ENCODE data around the gene PICALM. TPM values are rescaled to one million over a fixed set of nuclear protein-coding genes. Genes with fewer than 3 reads are reported as not detected.

Gene PICALM
- polyA plus RNA-seq, 4 donors = 226 to 285 (median 254) TPM

DNA sequence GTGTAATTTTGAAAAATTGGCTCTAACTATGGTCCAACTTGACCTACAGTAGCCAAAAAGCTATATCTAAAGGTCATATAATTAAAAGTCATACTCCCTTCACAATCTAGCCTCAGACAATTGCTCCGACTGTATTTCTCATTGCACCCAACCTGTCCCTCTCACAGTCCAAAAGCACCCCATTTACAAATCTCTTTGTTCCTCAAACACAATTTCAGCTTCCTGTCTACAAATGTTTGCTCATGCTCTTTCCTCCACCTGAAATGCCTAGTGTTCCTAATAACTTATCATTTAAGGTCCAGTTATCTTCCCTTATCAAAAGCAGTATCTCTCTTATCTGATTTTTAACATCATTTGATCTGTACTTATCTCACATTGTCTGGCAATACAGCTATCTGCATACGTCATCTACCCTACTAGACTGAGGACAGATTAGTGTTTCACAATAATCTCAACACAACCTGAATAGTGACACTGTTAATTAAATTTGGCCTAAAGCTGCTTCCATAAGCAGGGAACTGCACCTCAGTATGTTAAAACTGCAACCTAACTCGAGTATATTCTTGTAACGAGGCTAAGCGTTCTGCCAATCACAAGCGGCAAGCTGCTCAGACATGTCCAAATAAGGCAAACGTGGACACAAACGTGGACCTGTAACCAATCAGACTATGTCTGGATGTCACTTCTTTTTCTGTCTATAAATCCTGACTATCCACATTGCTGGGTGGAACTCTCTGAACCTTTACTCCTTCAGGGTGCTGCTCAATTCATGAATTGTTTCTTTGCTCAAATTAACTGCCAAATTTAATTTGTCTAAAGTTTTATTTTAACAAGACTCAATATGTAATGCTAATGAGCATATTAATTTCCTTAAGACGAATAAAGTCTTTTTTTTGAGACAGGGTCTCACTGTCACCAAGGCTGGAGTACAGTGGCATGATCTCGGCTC lies 15.9 kb downstream of the PICALM start:
- no peak for DNase-seq (ENCODE audit: low read depth in 4 of 4, low spot score in 2 of 4)

DNA sequence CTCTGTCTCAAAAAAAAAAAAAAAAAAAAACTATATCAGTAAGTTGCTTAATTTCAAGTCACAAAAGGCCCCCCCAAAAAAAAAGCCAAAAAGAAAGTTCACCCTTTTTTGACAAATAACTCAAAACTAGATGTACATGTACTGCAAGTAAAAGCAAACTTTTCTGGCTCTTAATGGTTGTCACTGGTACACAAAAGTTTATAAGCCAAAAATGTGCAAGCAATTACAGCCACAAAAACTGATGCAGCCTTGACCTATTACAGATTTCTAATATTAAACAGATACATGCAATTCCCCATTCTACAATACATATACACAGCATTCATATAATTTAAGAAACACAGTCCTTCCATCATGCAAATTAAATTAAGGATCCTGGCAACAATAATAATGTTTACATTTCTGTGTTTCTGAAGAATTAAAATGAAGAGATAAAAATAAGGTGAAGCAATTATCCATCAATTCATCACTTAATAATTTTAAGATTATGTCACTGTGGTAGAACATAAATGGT lies 18.6 kb downstream of the PICALM start:
- no peak for DNase-seq (ENCODE audit: low read depth in 4 of 4, low spot score in 2 of 4)

DNA sequence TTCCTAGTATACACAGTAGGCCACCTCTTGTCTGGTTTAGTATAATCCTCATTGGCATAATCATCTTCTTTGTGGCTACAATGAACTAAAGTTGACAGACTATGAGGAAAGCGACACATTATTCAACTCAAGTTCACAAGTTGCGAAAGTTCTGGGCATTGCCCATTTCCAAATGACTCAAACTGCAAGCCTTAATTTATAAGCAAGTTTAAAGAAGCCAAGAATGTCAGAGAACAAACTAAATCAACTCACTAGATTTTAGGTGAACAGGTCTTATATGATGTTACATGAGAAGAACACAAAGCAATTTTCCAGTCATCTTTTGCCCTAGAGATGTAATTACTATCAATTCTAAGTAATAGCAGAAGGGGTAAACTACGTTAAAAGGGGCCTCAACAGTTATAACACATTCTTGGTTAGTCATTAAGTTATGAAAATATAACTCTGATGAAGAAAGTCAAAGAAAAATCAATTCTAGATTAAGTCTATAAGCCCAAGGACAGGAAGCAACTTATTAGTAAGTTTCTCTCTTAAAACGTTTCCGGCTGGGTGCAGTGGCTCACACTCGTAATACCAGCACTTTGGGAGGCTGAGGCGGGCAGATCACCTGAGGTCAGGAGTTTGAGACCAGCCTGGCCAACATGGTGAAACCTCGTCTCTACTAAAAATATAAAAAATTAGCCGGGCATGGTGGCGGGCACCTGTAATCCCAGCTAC lies 21.5 kb downstream of the PICALM start:
- DNase-seq (ENCODE audit: low read depth in 4 of 4, low spot score in 2 of 4) = no peak

DNA sequence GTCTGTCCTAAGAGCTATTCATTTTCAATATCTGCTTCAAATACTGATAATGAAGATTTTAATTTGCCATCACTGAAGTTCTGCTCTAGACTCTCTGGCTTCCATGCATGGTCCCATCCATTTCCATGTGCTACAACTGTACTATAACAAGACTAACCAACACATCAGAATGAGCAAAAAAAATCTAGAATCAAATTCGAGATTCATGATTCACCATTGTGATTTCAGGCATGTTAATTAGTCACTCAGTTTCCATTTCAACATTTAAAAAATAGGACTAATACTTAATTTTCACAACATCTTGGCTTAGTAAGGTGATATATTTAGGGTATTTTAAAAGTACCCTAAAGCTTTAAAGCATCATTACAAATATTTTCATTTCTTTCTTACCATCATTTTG lies 22.8 kb downstream of the PICALM start:
- no peak for DNase-seq (ENCODE audit: low read depth in 4 of 4, low spot score in 2 of 4)

DNA sequence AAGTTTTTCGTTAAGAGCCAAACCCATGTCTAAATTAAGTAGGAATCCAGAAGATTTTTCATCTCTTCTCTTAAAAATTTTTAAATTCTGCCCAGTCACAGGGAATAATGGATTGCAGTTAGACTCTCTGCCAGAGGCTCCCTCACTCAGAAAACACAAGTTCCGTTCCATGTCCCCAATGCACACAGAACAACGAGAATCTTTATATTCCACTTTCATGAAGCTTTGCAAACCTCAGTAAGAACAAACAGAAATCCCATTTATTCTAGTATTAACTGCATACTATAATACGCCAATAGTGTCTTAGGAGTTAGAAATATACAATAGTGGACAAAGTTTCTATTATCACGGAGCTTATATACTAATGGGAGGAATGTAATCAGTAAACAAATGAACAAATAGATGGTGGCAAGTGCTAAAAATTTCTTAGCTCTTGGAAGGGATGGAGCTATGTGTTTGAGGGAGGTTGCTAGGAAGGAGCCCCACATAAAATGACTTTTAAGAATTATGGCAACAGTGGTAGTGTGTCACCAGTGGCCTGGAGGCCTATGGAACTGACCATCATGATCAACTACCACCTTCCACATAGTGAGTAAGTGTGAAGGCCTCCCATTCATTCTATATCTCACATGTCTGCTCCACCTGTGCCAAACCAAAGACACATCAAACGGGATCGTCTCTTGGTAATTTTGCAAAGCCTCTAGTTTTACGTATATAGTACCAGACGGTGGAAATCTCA lies 24.9 kb downstream of the PICALM start:
- no peak for DNase-seq (ENCODE audit: low read depth in 4 of 4, low spot score in 2 of 4)

DNA sequence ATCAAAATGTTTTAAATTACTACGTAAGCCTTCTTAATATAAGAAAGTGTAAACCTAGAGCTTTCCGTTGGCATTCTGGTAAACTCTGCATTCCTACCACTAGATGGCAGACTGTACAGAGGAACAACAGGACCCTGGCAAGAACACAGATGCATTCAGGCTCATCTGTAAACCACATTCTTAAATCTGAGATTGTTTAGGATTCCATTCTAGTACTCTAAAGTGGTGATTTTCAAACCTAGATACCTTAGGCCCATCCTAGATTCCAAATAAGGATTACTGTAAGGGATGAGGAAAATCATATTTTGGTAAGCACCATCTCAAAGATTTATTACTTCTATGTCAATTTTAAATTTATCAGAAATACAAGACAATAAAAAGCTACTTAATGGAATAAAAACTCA lies 26.9 kb downstream of the PICALM start:
- peak; percentile 76 to 89 (median 82) for DNase-seq (ENCODE audit: low read depth in 4 of 4, low spot score in 2 of 4)

DNA sequence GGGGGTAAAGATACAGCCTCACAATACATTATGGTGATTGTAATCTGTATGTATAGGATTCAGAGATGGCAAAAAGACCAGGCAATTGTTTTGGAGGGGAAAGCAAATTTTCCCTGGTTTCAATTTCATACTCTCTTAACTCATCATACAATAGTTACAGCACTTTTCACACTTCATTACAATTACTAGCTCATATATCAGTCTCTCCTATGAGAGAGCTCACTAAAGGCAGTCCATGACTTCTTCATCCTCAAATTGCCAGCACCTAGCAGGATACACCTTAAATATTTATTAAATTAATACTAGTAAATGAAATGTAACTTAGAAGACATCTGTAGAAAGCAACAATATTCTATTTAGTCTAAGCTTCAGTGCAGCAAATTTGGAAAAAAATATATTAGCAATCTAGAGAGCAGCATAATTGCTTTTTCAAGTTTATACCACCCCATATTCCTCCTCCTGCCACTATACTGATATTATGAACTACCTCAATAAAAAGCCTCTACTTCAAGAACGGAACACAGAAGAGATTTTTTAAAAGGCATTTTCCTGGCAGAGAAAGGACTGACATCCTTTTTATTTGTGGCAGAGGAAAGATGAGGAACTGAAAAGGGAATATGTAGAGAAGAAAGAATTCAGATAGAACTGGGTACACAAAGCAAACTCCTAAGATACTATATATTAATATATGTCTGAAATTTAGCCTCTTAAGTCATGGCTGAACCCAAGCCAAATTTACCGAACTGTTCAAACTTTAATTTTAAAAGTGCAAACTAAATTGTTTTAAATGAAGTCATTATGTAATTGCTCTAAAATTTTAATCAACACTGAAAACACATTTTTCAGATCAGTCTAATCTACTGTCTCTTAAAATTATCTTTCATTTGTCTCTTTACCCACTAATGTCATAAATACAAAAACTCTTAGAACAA lies 27.7 kb downstream of the PICALM start:
- DNase-seq (ENCODE audit: low read depth in 4 of 4, low spot score in 2 of 4) = no peak

DNA sequence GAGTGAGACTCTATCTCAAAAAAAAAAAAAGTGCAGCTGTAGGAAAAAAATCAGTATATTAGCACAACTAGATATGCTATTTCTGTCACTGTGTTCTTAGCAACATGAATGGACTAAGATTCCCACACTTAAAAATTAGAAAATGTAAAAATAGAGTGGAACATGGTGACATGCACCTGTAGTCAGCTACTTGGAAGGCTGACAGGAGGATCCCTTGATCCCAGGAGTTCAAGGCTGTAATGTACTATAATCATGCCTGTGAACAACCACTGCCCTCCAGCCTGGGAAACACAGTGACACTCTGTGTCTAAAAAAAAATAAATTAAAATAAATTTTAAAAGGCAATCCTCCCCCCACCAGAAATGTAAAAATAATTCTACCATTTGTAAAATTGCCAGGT lies 29.8 kb downstream of the PICALM start:
- no peak for DNase-seq (ENCODE audit: low read depth in 4 of 4, low spot score in 2 of 4)

DNA sequence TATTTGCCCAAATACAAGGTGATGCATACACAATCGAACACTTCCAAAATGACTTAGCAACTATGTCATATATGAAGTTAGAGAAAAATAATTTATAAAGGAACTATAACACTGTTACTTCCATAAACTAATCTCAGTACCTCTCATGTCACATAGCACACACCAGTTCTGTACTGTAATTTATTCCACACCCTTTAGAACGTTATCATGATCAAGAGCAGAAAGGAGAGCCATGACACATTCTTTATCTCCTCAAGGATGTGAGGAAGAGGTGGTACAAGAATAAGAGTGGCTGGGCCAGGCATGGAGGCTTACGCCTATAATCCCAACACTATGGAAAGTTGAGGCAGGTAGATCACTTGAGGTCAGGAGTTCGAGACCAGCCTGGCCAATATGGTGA lies 31.1 kb downstream of the PICALM start:
- no peak for DNase-seq (ENCODE audit: low read depth in 4 of 4, low spot score in 2 of 4)

DNA sequence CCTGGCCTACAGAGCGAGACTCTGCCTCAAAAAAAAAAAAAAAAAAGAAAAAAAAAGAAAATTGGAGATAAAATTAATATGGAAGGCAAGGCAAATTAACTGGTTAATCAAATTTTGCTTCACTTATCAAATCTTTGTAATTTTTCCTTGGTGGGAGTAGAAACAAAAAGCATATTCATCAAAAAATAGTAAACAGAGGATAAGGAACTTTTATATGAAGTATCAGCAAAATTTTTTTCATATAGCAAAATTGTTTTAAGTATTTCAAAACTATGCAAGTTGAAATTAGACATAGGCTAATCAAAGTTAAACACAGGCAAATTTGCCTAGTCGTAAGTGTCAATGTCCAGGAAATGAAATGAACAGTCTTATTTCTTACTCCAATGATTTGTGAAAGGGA lies 33.0 kb downstream of the PICALM start:
- no peak for DNase-seq (ENCODE audit: low read depth in 4 of 4, low spot score in 2 of 4)

DNA sequence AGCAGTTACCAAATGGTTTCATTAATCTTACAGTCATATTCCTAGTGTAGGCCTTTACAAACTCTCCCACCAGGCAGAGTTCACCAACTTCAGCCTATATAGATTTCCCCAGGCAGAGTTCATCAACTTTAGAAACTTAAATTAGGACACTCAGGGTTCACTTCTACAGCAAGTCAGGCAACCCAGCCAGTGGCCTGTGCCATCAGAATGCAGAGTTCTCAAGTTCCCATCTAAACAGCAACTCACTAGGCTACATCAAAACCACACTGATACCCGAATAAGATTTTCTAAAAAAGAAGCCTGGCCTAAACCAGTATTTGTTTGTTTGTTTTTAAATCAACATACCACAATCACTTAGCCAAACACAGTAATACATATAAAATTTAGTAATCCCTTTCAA lies 33.7 kb downstream of the PICALM start:
- DNase-seq (ENCODE audit: low read depth in 4 of 4, low spot score in 2 of 4) = peak in 2 of 4 donors; percentile 17 to 23

DNA sequence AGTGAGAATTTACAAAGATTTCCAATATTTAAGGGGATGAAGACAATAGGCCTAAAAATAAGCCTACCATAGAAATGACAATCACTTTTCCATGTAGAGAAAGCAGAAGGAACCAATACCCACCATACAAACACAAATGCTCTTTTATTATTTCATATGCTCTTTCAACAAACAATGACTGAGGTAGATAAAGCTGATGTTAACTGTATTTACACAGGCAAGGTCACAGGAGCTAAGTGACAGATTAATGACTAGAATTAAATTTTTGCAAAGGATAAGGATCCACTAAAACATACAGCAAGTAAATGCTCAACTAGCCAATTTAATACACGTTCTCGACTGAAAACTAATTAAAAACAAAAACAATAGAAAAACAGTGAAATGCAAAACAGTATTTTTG lies 34.2 kb downstream of the PICALM start:
- DNase-seq (ENCODE audit: low read depth in 4 of 4, low spot score in 2 of 4) = no peak

DNA sequence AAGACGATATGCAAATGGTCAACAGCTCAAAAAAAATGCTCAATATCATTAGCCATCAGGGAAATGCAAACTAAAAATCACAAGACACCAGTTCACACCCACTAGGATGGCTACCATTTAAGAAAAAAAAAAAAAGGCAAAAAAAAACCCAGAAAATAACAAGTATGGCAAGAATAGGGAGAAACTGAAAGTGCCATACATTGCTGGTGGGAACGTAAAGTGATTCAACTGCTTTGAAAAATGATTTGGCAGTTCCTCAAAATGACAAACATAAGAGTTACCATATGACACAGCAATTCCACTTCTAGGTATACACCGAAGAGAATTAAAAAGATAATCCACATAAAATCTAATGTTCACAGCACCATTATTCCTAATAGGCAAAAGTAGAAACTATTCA lies 47.5 kb downstream of the PICALM start:
- no peak for DNase-seq (ENCODE audit: low read depth in 4 of 4, low spot score in 2 of 4)

DNA sequence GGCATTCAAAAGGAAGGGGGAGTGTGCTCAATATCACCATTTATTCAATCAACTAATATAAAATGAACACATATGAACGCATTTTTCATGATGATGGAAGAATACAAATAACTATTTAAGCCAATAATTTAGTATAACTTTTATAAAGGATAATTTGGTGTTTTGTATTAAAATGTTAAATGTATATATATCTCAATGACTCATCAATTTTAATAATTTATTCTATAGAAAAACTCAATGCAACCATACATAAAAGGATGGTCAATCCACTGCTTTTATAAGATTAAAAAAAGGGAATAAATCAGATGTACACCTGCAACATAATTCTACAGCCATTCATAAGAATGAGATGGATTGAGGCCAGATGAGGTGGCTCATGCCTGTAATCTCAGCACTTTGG lies 50.6 kb downstream of the PICALM start:
- no peak for DNase-seq (ENCODE audit: low read depth in 4 of 4, low spot score in 2 of 4)

DNA sequence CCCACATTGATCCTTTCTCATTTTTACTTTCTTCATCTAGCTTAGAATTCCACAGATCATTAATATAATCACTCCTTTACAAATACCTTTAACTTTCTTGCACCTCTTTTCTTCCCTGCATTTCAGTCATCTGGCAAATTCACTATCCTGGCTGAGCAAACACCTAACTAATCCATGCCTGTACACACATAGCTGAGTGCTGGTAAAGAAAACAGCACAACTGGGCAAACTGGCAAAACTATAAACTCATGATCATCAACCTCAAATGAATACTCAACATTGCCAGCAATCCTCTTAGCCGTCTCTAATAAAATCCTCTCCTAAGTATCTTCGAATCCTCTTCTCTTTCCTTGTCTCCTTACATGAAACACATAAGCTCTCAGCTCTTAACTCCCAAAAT lies 52.4 kb downstream of the PICALM start:
- DNase-seq (ENCODE audit: low read depth in 4 of 4, low spot score in 2 of 4) = no peak

DNA sequence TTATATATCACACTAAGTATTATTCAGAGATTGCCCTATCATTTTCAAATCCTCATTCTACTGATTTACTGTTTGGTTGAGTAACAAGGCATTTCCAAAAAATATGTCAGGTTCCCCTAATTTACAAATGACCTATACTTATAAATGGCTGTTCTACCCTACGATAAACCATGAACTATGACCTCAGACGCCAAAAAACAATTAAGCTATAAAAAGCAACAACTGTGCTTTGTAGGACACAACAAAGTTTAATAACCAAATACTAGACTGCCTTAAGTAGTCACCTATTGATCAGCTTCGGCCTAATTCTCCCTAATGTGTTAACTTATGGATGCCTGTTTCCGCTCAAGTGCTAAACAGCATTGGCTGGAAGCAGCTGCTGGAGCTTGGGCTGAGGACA lies 53.2 kb downstream of the PICALM start:
- DNase-seq (ENCODE audit: low read depth in 4 of 4, low spot score in 2 of 4) = no peak

DNA sequence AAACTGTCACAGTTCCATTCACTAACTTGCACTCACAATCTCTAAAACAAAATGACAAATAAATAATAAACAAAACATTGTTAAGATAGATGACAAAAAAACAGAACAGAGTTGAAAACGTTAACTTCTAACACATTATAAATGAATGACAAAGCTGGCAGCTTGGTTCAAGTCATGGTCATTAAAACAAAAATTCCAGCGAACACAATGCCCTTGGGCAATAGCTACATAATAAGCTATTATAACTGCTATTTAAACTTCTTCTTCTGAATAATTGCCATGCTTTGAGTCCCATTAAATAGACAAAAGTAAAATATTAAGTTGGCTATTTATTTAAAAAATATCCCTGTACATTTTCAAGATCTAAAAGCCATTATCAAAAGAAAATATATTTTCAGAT lies 54.7 kb downstream of the PICALM start:
- no peak for DNase-seq (ENCODE audit: low read depth in 4 of 4, low spot score in 2 of 4)

DNA sequence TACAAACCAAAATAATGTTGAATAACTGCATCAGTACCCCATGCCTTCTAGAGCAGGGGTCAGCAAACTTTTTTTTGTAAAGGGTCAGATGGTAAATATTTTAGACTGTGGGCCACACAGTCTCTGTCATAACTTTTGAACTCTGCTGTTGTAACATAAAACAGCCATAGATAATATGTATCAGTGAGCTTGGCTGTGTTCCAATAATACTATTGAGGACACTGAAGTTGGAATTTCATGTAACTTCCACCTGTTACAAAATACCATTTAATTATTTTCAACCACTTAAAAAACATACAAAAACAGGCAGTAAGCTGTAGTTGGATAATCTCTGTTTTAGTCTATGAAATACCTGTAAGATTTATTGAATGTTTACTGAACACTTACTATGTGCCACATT lies 55.2 kb downstream of the PICALM start:
- DNase-seq (ENCODE audit: low read depth in 4 of 4, low spot score in 2 of 4) = no peak

DNA sequence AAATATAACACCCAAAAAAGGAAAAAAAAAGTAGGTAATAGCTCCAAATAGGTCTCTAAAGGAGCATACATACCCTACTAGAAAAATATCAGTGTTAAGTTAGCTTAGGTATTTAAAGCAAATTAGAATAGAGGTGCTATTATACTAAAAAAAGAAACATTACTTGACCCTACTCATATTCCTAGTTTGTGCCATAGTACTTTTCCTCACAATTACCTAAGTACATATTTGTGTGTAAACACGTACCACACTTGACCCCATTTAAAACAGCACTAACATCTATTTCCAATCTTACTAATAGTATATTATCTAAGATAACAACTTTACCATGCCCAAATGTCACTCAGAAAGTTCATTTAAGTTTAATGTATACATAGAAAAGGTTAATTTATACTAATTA lies 57.7 kb downstream of the PICALM start:
- no peak for DNase-seq (ENCODE audit: low read depth in 4 of 4, low spot score in 2 of 4)

DNA sequence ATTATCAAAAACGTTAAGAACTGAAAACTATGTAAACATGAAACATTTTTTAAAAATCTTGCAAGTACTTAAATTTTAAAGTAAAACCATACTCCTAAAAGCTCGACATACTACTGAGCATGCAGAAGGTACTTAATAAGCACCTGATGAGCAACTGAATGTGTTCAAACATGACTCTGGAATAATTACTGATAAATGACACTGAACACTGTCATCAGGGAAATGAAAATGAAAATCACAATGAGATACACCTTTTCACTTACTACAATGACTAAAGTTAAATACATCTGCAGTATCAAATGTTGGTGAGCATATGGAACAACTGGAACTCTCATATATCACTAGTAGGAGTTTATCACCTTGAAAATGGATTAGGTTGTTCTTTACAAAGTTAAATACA lies 65.2 kb downstream of the PICALM start:
- DNase-seq (ENCODE audit: low read depth in 4 of 4, low spot score in 2 of 4) = no peak

Data from left renal cortex interstitium (tissue), 4 donors.